GM21737 (cell line): ENCODE data around the gene SERPINE2.
A peak's percentile ranks its signal among the peaks of the same experiment; 100 is the strongest.

Experiments used
- ATAC-seq: cut with Tn5 transposase; IDR thresholded peaks from one replicate; pipeline ENCODE4 v1.9.1; 2021; ENCODE audit warnings: mild to moderate bottlenecking, moderate library complexity; ENCODE audit not compliant: unreplicated experiment

Gene SERPINE2

DNA sequence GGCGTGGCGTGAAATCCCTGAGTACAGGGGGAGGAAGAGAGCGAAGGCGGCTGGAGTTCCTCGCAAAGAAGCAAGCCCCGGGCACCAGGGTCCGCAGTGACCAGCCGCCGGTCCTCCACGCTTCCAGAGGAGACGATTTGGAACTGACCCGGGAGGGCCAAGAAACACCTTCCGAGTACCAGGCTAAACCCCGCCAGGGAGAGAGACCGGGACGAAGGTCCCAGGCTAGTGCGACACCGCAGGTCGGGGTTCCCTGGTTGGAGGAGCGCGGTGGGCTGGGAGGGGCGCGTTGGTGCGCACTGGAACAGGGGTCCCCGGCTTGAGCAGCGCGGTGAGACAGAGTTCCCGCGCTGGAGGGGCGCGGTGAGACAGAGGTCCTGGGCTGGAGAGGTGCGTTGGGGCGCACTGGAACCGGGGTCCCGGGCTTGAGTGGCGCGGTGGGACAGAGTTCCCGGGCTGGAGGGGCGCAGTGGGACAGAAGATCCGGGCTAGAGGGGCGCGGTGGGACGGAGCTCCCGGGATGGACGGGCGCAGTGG is 94.9 kb downstream of the SERPINE2 start:
- no peak for ATAC-seq

DNA sequence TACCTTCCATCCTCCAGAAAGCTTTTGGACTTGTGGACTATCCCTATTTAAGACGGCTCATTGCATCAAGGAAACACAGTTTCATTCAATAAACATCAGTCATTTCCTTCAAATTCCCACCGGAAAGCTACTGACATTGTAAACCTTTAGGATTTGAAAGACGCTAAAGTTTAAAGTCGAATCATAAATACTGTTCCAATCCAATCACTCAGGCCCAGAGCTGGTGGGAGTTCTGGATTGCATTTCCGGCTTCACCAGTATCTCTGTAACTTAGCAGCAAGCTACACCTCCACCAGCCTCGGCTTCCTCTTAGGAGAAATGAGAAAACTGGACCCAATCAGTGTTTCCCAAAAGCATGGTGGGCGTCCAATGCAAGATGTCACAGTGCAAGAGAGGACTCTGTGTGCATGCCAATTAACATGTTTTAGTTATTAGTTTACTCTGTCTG is 95.5 kb downstream of the SERPINE2 start:
- no peak for ATAC-seq

DNA sequence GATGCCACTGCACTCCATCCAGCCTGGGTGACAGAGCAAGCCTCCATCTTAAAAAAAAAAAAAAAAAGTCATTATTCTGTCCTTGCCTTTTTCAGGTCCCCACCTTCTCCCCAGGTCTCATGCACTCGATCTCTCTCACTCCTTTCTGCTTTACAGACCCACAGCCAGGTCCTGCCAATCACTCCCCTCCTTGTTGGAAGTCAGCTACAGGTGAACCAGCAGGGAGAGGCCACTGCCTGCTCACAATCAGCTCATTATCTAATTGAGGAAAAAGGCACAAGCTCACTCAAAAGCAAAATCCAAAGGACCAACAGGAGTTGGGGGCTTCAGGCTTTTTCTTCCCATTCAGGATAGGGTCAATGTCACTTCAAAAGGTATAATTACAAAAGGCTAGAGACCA is 96.0 kb downstream of the SERPINE2 start:
- ATAC-seq = no peak

DNA sequence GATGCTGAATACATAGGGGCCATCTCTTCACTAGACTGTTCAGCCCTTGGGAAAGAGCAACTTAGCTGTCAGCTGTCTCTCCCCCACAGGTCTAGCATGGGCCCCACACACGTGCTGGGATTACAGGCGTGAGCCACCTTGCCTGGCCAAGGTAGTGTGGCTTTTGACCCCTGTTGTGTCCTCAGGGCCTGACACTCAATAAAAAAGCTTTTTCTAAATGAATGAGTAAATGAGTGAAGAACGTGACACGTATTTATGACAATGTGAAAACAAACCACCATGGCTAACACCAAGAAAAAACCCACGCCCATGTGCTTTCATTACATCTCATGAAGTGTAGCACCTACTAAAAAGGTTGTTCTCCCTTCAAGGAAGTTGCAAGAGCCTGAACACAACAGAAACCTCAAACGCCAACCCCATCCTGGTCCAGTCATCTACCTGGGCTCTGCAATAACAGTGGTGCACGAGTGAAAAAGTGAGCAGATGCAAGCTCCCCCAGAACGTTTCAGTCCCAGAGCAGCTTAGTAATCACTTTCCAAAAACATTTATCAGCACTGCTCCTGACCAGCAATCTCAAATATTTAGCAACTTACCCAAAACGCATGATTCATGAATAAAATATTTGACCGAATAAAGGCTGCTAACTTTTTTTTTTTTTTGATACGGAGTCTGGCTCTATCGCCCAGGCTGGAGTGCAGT is 97.4 kb downstream of the SERPINE2 start:
- ATAC-seq = peak; percentile 34

DNA sequence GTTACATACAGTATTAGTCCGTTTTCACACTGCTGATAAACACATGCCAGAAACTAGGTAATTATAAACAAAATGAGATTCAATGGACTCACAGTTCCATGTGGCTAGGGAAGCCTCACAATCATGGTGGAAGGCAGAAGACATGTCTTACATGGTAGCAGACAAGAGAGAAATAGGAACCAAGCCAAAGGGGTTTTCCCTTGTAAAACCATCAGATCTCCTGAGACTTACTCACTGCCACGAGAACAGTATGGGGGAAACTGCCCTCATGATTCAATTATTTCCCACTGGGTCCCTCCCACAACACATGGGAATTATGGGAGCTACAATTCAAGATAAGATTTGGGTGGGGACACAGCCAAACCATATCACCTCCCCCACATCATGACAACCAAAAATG is 99.6 kb downstream of the SERPINE2 start:
- peak; percentile 31 for ATAC-seq

DNA sequence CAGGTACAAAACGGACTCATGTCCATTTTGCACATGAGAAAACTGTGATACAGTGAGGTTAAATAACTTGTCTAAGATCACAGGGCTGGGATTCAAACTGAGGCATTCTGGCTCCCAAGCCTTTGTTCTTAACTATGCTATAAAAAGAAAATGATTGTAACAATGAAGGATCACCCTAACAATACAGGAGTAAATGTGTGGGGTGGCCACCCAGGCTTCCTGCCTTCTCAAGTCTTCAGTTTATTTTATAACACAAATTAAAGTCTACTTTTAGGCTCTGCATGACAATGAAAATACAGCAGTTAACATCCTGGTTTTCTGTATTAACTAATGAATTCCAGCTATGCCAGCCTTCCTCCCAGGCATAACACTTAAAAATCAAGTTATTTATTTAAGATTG is 101.6 kb downstream of the SERPINE2 start:
- ATAC-seq = no peak

DNA sequence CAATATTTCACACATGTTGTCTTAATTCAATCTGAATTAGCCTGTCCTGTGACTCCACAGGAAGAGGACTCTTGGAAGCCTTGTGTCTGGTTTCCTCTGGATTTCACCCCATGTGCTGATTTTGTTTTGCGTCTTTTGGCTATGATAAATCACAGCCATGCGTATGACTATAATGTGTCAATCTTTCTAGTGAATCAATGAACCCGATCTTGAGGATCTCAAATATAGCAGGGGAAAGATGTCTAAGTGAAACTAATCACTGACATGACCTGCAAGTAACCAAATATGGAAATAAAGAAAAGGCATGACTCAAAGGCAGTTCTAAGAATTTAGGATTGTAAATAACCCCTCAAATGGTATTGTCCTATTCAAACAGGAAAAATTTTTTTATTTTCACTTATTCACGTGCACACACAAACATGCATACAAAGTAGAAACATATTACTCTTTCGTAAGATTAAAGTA is 102.2 kb downstream of the SERPINE2 start:
- ATAC-seq = no peak

DNA sequence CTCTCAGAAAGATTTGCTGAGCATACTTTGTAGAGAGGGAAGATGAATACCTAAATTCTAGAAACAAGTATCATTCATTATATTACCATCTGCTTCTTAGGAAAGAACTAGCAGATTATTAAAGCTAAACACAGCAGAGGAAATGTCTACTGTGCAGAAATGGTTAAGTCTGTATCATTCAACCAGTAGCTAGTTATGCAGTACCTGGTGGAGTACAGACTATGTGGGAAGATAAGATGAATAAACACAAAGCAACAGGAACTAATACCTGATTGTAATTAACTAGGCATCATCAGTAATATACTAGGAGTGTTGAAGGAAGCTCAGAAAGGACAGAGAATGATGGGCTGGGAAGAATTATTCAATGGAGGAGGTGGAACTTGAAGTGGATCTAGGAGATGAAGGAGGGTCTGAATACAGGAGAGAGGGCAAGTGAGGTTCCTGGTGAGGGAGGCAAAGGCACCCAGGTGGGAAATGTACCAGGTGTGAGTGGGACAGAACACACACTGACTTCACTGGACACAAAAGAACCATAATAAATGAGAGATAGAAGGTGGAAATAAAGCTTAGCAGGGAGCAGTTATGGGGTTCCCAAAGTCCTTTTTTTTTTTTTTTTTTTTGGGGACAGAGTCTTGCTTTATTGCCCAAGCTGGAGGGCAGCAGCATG is 103.5 kb downstream of the SERPINE2 start:
- no peak for ATAC-seq

DNA sequence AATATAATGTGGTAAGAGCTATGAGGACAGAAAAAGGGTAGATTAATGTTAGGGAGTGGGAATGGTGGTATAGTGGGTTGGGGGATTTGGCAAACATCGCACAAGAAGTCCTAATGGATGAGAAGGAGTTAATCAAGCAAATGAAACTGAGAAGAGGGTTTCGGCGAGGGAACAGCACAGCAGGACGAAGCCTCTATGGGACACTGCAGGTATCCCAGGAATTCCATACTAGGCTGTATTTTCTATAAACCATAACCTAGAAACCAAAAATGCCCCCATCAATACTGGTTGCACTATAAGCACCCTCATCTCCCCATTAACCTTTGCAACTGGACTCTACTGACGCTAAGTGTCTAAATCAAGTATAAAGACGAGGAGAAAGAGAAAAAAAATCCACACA is 104.2 kb downstream of the SERPINE2 start:
- no peak for ATAC-seq

DNA sequence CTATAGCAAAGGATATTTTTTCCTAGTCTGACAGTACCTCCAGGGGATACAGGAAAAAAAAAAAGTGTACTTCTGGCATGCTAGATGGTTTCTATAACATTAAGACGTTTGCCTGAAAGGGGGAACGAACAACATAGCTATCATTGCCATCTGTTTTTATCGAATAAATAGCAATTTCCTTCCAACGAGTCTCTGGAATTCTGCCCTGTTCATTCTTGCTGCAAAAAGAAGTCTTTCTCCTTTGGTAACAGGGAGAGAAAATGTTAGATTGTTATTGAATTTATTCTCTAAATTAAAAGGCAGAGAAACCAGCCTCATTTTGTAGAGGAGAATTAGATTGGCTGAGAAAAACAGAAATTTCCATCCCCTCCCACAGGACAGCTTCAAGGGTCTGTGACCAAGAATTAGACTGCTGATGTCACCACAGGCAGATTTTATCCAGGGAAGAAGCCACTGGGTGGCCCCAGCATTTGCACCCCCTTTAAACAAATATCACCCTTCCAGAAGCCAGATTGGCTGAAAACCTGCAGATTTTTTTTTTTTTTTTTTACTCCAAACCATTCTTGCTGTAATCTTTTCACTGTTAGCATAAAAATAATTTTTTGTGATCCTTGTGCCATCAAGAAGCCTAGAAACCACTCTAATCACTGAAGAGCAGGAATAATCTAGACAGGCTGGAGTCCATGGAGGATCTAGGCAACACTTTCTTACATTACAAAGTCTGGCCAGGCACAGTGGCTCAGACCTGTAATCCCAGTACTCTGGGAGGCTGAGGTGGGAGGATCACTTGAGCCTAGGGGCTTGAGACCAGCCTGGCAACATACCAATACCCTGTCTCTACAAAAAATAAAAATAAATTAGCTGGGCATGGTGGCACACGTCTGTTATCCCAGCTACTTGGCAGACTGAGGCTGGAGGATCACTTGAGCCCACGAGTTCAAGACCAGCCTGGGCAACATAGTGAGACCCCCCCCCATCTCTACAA is 106.0 kb downstream of the SERPINE2 start:
- ATAC-seq = no peak

DNA sequence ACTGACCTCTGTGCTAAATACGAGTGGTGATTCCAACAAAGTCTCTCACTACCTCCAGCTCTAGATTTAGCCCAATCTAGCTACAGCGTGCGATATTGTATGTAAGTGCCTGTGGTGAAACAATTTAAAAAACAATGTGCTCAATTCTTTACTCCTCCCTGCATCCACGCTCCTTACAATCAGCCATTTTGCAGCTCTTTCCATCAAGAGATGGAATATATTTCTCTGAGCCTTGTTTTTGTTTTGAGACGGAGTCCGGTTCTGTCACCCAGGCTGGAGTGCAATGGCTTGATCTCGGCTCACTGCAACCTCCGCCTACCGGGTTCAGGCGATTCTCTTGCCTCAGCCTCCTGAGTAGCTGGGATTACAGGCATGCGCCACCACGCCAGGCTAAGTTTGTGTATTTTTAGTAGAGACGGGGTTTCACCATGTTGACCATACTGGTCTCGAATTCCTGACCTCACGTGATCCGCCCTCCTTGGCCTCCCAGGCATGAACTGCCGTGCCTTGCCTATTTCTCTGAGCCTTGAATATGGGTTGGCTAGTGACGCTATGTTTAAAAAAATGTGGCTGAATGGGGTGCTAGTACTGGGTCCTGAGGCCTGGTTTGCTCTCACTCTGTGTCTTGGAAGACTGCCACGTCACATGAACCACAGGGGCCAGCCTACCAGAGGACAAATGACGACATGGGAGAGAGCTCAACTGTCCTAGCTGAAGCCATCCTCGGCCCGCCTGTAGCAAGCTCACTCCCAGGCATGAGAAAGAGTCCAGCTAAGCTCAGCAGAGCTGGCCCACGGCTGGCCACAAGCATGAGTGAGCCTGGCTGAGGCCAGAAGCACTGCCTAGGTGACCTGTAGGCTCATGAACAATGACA is 108.7 kb downstream of the SERPINE2 start:
- no peak for ATAC-seq

DNA sequence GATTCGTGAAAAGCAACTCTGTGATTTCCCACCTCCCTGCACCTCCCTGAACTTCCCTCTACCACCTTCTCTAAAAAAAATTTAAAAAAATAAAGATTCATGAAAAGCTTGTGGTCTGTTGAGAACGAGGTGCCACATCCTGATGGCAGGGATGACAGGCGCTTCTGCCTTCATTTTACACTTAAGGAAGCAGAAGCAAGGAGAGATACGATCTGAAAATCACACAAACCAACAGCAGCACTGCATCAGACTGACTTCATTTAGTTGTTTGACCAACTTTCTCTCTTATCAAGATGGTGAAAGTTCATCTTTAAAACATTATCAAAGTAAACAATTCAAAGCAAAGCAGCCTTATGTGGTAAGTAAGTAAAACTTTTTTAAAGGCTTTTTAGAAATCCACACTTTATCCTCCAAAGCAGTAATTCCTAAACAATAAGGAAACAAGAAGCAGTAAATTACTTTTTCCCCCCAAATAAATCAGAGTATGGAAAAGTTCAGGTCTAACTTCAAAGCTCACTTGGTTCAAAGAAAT is 109.4 kb downstream of the SERPINE2 start:
- no peak for ATAC-seq

DNA sequence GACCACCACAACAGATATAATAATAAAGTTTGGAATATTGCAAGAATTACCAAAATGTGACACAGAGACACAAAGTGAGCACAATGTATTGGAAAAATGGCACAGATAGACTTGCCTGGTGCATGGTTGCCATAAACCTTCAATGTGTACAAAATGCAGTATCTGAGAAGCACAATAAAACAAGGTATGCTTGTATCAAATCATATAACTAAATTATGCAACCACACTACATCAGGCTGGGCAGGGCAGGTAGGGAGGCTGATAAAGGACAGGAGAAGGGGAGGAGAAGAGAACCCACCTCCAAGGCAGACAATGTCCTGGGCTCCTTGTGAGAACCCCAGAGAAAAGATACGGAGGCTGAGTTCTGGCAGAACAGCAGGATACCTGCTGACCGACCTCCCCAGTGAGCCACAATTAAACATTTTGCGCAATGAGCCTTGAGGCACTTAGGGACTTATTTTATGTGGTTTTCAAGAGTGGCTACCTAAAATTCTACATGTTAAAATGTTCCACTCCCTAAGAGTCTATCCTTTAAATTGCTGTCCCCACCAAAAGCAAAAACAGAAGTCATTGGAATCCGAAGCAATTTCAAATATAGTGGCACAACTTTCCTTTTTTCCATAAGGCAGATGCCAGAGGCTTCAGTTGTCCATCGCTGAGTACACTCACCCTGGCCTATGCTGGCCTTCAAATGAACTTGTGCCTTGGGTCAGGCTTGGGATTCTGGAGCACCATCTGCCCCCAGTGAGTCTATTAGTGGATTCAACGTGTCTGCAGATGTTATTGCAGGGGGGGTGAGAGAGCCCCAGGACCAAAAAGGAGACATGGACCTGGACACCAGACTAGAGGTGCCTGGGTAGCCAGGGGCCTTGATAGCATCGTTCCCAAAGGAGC is 110.7 kb downstream of the SERPINE2 start:
- ATAC-seq = no peak

DNA sequence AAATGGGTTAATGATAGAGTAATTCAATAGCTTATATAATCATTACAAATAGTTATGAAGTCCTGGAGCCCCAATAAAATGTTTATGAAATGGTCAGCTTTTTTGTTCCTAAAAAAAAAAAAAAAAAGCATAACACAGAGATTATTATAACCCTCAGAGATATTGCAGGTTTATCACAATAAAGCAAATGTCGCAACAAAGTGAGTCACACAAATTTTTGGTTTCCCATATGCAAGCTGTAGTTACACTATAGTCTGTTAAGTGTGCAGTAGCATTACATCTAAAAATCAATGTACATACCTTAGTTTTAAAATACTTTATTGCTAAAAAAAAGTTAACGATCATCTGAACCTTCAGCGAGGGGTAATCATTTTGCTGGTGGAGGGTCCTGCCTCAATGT is 114.0 kb downstream of the SERPINE2 start:
- no peak for ATAC-seq
